ENCODE data around the gene PLAAT2.
"Not testable (repeated sequence)": the region's sequence is repeated elsewhere in the genome, so short reads cannot be mapped to it uniquely, and the experiment has no call there.

PLAAT2 gene

DNA sequence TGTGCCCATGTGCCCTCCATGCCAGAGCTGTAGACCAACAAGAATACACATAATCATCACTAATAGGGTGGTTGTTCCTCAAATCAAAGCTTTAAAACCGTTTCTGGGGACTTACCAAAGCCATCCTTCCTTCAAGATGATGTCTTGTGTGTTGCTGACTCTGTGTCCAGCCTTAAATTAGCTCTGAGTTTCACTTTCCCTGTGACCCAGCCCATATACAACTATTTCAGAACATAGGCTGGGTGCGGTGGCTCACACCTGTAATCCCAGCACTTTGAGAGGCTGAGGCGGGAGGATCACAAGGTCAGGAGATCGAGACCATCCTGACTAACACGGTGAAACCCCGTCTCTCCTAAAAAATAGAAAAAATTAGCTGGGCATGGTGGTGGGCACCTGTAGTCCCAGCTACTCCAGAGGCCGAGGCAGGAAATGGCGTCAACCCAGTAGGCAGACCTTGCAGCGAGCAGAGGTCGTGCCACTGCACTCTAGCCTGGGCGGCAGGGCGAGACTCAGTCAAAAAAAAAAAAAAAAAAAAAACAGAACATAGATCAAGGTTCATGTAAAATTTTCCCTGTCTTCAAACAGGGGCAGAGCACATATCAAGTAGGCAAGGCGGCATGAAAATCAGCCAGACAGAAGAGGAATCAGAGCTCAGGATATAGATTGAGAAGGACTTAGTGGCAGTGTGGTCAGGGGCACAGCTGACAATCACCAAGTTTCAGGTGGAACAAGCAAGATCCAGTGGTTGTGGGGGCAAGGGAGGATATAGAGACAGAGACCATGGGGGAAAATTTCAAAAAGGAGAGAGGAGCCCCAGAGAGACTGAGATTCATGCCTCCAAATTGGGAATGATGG lies at the start of gene PLAAT2:
TSS of gene PLAAT2 (minus strand) at position 179 of the 855 bp plus-strand sequence. CDS start at position 124, 55 bp downstream.
- DNase-seq, result no peak

DNA sequence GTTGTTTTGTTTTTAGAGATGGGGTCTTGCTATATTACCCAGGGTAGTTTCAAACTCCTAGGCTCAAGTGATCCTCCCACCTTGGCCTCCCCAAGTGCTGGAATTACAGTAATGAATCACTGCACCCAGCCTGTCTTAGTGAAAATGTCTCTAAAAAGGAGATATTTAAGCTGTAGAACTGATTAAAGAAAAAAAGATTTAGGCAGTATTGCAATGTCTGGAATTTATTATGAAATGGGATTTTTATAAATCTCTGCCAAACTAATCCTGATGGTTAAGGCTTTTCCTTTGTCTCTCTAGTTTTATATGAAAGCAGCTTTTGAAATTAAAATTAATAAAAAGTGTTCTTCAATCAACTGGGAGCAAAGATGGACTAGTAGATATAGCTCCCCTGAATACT lies 49.0 kb upstream of the PLAAT2 start:
- DNase-seq, result no peak

DNA sequence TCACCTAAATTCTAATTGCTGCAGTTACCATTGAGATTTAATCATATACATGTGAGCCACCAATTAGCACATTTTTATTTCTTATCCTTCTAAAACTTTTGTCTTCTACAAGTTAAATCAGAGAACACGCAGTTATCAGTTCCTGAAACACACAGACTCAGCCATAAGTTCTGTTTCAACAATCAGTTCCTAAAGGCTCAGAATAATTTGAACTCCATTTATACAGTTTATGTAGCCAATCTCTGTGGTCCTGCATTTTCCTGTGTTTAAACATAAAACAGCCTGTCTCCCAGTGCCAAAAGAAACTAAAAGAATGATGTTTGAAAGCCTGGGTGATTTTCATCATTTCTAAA lies 48.2 kb upstream of the PLAAT2 start:
- DNase-seq, result no peak

GRCh38 chr11:63610604-63611394 lies 47.6 kb upstream of the PLAAT2 start:
- no peak for DNase-seq

- no peak for DNase-seq
Observed at GRCh38 chr11:63609971-63610580, 46.9 kb upstream of the PLAAT2 start.

- DNase-seq, result no peak
Observed at GRCh38 chr11:63609536-63609935, 46.4 kb upstream of the PLAAT2 start.

GRCh38 chr11:63608353-63609345 lies 45.5 kb upstream of the PLAAT2 start:
- no peak for DNase-seq

GRCh38 chr11:63603180-63603518 lies 40.0 kb upstream of the PLAAT2 start:
- no peak for DNase-seq

GRCh38 chr11:63602290-63603179 lies 39.4 kb upstream of the PLAAT2 start:
- not testable (repeated sequence) for DNase-seq

DNA sequence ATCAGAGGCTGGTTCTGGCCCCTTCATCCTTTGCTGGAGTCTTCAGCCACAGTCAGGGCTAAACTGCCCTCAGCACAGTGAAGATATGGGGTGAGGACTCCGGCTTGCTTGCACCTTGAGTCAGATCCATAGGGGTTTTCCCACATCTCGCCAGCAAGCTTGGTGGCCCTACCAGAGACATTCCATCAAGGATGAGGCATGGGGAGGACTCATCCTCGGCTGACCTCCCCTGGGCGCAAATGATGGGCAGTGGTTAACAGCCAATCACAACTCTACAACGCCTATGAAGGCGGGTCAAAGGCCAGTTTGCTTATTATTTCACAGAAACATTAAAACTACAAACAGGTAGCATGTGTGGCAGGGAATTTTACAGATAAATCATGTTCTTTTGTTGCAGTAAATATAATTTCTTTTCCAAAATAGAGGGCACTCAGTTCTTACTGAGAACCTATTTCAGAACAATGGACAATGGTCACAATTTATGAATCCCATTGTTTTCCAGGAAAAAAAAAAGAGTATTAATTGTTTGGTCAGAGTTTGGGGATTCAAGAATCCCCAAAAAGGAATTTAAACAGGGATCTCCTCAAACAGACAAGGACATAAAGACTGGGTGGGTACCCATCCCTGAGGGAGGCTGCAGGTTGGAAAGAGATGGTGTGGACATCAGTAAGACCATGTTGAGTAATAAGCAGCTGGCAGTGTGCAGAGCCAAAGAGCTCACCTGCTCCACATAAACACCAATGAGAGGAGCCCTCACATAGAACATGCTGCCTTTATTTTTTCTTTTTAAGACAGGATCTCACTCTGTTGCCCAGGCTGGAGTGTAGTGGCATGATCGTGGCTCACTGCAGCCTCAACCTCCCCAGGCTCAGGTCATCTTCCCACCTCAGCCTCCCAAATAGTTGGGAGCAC lies 36.3 kb upstream of the PLAAT2 start:
- no peak for DNase-seq

GRCh38 chr11:63598556-63598955 lies 35.4 kb upstream of the PLAAT2 start:
- DNase-seq, result no peak

DNA sequence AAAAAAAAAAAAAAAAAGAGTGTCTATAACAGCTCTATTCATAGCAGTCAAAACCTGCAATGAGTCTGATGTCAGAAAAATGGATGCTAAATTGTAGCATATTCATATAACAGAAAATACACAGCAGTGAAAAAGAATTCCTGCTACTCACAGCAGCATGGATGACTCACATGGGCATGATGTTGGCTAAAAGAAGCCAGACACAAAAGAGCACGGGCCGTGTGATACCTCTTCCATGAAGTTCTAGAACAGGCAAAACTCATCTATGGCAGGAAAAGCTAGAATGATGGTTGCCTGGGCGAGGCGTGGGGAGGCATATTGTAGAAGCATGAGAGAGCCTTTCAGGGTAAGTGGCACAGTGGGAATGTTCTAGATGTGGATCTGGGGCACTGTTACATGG lies 32.1 kb upstream of the PLAAT2 start:
- no peak for DNase-seq

DNA sequence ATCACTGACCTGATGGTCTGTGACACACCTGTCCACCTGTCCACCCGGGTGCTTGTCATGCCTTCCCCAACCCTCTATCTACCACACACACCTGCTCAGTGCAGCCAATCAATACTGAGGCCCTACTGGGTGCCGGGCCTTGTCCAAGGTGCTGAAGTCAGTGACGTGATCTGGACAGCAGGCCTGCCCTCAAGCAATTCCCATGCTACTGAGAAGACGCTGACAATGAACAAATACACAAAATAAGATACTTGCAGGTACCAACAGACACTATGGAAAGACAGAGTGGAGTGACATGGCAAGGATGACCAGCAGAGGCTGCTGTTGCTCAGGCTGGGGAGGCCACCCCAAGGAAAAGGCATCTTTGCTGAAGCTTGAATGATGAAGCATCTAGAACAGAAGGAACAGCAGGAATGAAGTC lies 29.8 kb upstream of the PLAAT2 start:
- DNase-seq, result no peak

DNA sequence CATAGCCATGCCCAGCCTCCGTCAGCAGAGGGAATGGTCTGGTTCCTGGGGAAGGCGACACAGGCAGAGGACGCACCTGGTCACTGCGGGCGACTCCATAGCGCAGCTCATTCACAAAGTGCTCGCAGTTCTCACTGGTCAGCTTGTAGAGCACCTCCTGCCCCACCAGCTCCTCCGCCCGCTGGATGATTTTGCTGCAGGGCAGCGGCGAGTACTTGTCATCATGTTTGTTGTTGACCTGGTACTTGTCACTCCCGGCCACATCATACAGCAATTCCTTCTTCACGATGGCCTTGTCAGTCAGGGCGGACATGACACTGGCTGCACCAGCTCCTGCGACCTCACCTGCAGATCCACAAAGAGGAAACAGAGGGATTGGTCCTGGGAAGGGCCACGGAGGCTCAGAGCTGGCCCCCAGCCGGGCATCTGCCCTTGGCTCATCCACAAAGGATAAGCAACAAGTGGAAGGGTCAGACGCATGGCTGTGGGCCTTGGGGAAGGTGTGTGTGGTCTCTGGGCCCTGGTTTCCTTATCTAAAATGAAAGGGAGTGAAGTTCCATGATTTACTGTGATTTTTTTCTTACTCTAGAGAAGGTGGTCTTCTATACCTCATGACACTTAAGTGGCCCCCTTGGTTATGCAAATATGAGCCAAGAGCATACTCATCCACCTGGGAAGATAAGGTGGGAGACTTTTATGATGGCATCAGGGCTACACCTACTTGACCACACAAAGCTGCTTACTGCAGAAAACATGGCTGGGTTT lies 27.0 kb upstream of the PLAAT2 start:
- no peak for DNase-seq

DNA sequence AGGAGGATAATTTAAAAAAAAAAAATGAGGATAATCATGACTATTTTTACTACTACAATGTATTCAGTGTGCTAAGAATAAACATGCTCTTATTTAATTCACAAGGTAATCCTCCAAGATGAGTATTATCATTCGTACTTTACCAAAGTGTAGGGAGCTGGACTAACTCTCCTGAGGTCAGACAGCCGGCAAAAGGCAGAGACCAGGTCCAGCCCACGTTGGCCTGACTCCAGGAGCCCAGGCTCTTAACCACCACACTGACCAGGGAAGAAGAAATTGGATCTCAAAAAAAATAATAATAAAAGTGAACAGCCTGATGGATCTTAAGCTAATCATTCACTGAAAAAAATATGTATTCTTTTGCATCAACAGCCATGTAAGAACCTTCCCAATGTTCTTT lies 25.8 kb upstream of the PLAAT2 start:
- no peak for DNase-seq

- no peak for DNase-seq
Observed at GRCh38 chr11:63586451-63587166, 23.4 kb upstream of the PLAAT2 start.

DNA sequence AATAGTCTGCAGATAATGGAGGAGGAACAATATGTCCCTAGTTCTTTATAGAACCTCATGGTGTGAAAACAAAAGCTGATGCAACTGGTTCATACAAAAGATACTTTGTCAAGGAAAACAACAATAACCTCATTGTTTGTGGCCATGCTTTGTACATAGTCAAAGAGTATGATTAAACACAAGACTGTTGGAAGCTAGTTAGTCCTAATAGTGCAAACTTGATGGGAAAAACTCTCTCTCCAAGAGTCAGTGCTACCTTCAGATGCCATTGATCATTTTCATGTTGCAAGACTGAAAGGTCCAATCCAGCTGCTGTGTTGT lies 20.1 kb upstream of the PLAAT2 start:
- no peak for DNase-seq

- not testable (repeated sequence) for DNase-seq
Observed at GRCh38 chr11:63581224-63581623, 18.0 kb upstream of the PLAAT2 start.

- DNase-seq, result not testable (repeated sequence)
Observed at GRCh38 chr11:63578882-63579281, 15.7 kb upstream of the PLAAT2 start.

All from CD4-positive, alpha-beta T cell treated with Interleukin-17A for 1 hour (primary cell).